GM13976 (cell line): ENCODE results near the gene TLE3.
A peak's percentile ranks its signal among the peaks of the same experiment; 100 is the strongest.

ENCODE experiments used
- DNase-seq: peaks from one replicate; pipeline ENCODE4 v3.0.0; 2012; ENCODE audit warnings: low spot score
- CTCF ChIP-seq: IDR thresholded peaks from 2 replicates; pipeline ENCODE4 v1.5.1; 2012; ENCODE audit warnings: borderline replicate concordance, mild to moderate bottlenecking; ENCODE audit not compliant: insufficient read depth; ENCODE audit errors: extremely low read depth, missing control alignments, control extremely low read depth
- in situ Hi-C: fragments of 300-500 bp; cut with MboI; formaldehyde crosslinking; loops from one replicate; pipeline ENCODE4 v1.12.0; 2022; ENCODE audit warnings: low sequenced_read_pairs, mixed read lengths, inconsistent platforms; ENCODE audit not compliant: unreplicated experiment

TLE3 gene

GRCh38 chr15:70042553-70043214 is 55.0 kb downstream of the TLE3 start:
- DNase-seq: no peak
- in situ Hi-C loops: no loop called here
- TF ChIP-seq CTCF: no peak

GRCh38 chr15:70039917-70040316 is 57.8 kb downstream of the TLE3 start:
- in situ Hi-C loops: no loop called here
- DNase-seq: no peak
- no peak for TF ChIP-seq CTCF

DNA sequence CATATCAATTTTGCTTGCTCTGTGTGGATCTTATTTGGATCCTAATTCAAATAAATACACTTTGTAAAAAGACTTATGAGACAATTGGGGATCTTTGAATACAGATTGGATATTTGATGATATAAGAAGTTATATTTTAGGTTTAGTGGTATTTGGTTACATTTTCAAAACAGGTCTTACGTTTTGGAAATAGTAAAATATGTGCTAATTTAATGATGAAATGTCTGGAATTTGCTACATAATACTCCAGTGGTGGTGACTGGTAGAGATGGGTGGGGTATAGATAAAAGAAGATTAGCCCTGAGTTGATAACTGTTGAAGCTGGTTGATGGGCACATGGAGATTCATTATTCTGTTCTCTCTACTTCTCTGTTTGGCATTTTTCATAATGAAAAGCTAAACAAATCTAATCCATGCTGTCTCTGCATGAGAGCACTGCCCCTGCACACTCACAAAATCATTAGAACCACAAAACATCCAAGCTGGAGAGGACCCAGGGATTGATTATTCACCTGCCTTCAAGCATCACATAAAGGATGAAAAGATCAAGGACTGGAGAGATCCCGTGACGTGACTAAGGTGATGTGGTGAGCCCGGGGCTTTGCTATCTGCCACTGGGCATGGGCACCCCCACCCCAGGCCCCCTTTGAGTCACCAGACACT is 58.9 kb downstream of the TLE3 start:
- in situ Hi-C loops: no loop called here
- no peak for DNase-seq
- no peak for TF ChIP-seq CTCF

- in situ Hi-C loops: no loop called here
- no peak for TF ChIP-seq CTCF
- DNase-seq: no peak
Observed at GRCh38 chr15:70037292-70037640, 60.5 kb downstream of the TLE3 start.

DNA sequence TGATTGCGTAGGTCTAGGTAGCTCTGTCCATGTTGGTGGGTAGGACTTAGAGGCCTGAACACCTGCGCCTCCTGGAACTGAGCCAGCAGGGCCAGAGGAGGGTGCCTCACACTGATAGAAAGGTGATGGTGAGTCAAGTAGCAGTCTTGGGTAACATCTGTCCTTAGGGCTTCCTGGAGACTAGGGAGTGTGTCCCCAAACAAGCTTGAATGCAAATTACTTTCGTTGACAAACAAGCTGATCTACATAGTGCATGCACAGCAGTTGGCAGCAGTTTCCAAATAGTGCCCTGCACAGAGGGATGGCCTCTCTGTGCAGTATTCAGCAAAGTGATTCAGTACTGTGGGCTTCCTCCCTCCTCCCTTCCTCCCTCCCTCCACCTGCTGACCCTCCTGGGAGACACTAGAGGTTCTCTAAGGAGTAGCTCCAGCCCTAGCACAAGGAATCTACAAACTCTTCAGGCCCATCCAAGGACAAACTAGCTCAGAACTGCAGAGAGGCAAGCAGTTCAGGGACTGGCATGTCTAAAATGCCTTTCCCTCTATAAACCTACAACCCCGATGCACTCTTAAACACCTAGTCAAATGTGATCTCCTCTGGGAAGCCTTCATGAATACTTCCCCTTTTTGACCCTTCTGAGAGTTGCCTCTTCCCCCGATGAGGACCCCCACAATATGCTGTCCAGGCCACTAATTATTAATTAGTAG is 61.0 kb downstream of the TLE3 start:
- DNase-seq: peak; percentile 65
- in situ Hi-C loops: no loop called here
- no peak for TF ChIP-seq CTCF

DNA sequence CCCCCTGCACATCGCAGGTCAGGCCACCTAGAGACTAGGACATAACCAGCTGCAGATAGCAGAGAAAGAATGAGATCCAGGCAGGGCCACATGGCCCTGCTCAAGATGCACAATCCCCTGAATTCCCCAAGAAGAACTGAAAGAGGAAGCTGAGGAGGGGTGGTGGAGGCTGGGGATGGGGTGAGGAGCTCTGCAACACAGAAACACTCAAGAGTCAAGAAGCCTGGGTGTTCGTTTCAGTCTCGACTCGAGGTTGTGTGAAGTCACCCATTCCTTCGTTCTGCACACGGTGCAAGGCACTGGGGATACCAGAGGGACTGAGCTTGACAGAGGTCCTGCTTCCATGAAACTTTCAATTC is 62.0 kb downstream of the TLE3 start:
- TF ChIP-seq CTCF: no peak
- in situ Hi-C loops: no loop called here
- DNase-seq: peak; percentile 83
